ENCODE data around the gene RPL7L1.
"Not testable (repeated sequence)": the region's sequence is repeated elsewhere in the genome, so short reads cannot be mapped to it uniquely, and the experiment has no call there.

RPL7L1 gene

DNA sequence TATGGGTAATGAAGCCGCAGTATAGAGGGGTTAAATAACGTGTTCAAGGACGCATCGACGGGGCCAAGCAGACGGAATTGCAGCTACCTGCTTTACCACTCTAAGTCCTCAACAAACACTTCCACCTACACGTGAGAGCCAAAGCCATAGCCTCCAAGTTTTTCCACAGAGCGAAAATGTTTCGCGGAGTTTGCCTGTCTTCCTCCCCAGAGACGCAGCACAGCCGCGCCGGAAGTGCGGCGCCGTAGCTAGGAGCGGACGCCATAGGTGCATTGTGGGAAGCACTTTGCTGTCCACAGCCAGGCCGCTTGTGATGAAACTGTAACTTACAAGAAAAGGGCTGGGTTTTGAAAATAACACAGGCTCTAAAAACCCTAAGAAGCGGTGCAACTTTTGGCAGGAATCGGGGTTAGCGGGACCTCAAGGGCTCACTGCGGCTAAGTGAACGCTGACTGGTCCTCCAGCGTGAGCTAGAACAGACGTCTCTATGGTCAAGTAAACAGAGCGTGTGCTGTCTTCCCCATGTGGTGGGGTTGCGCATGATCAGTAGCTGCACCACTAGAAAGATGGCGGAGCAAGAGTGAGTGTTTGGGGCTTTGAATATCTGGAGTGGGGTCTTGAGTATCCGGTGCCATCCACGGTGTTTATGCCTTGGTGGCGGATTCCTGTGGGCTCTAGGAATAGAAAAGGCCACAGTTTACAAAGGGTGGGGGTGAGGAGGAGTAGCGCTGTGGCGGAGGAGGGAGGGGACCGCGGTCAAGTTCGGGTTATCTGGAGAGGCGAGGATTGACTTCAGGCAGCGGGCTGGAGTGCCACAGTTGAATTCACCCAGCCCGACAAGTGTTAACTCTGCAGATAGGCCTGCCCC lies at the start of gene RPL7L1:
Gene RPL7L1, plus strand, starts transcription at position 245 of the 868 bp plus-strand sequence. Its CDS starts 295 bp downstream, at position 540.
- peak; percentile 75 for DNase-seq

- no peak for DNase-seq
These were observed 48.2 kb upstream of the RPL7L1 start for GRCh38 chr6:42831237-42831636.

- DNase-seq: no peak
These were observed 45.4 kb upstream of the RPL7L1 start for GRCh38 chr6:42834056-42834455.

GRCh38 chr6:42841844-42842584 lies 37.4 kb upstream of the RPL7L1 start:
- no peak for DNase-seq

DNA sequence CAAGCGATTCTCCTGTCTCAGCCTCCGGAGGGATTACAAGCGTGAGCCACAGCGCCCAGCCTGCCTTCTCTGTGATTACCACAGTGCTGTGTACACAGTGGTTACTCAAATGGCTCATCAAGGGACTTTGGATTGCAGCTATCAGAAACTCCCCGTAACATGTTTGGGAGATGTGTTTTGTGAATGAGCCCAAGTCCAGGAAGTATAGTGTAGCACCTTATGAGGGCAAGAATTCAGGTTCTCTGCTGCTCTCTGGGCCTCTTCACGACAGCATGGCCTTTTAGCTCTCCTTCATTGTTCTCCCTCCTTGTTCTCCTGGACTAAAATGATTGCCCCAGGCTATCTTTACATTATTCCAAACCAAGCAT lies 34.1 kb upstream of the RPL7L1 start:
- no peak for DNase-seq

GRCh38 chr6:42846505-42846904 lies 32.9 kb upstream of the RPL7L1 start:
- no peak for DNase-seq

- DNase-seq: no peak
These were observed 30.7 kb upstream of the RPL7L1 start for GRCh38 chr6:42848700-42849099.

DNA sequence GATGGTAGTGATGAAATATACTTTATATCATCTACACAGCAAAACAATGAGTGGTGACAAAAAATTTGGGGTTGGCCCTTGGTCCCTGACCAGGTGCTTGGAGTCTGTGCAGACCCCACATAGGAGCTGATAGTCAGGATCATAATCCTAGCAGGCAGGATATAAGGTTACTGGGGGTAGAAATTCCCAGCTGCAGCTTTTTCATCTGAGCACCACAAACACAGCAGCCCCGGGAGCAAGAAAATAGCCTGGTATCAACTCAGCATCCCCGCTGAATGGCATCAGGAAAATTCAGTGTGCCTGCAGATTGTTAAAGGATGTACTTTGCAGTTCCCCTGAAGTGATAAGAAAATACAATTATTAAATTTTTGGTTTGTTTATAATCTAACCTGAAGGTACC lies 27.8 kb upstream of the RPL7L1 start:
- no peak for DNase-seq

- DNase-seq: no peak
These were observed 19.4 kb upstream of the RPL7L1 start for GRCh38 chr6:42860036-42860435.

GRCh38 chr6:42860481-42860880 lies 18.9 kb upstream of the RPL7L1 start:
- no peak for DNase-seq

GRCh38 chr6:42864602-42865001 lies 14.8 kb upstream of the RPL7L1 start:
- no peak for DNase-seq

DNA sequence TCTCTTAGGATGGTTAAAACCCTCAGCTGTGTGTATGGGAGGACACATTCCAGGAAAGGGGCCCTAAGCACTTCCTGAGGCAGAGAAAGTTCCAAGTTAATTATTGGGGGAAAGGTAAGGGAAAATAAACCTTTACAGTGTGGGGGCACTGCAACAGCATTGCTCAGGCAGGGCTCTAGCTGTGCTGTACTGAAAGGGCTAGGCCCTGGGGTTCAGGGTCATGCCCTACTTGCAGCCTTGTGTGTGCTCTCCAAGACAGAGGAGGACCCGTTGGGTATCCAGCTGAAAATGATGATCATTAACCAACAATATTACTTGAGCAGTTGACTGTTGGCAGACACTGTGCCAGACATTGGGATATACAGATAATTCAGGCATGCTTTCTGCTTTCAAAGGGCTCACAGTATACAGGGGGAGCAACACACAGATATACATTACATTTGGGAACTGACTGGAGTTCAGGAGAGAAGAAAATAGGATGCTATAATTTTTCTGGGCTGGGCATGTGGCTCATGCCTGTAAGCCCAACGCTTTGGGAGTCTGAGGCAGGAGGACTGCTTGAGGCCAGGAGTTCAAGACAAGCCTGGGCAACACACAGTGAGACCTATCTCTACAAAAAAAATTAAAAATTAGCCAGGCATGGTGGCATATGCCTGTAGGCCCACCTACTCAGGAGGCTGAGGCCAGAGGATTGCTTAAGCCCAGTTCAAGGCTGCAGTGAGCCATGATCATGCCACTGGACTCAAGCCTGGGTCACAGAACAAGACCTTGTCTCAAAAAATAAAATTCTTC lies 9.1 kb upstream of the RPL7L1 start:
- no peak for DNase-seq

DNA sequence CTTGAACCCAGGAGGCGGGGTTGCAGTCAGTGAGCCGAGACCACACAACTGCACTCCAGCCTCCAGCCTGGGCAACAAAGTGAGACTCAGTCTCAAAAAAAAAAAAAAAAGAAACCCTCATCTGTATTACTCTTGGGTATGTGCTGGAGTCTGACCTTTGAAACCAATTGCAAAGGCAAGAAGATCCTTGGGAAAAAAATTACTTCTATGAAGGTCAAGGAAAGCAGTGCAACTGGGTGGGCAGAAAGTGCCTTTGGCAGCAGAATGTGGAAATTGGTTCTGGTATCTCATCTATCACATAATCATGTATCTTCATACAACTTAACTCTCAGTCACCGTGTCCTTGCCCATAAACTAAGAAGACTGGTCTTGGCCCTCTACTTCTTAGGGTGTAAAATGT lies 7.7 kb upstream of the RPL7L1 start:
- no peak for DNase-seq

DNA sequence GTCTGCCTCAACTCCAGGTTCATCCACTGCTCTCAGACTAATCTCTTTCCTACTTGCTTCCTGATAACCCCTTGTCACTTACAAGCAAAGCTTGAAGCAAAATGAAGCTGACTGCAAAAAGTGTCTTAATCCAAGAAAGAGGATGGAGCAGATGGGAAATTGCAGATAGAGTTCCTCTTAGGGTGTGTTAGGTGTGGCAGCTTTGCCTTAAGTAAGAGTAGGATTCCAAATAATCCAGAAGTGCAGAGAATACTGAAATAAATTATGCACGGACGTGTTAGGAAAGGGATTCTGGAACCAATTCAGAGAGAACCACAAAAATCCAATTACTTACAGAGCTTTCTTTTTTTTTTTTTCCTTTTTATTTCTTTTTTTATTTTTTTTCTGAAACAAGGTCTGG lies 6.1 kb upstream of the RPL7L1 start:
- DNase-seq: no peak

DNA sequence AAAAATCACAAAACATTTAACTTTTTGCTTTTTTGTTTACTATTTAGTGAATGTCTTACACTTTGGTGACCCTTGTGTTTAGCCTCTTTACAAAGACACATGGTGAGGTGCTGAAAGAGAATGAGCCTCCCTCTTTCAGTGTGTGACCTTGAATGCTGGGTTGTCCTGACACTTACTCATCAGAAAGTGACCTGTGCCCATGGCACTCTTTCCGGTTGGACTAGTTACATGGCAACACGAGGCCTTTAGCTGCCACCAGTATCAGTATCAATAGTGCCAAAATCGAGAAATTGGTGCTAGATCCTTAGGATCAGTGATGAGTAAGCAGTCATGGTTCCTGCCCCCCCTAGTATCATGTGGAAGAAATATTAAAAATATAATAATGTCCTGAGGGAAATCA lies 1.7 kb upstream of the RPL7L1 start:
- DNase-seq: no peak

GRCh38 chr6:42880240-42880817 lies 913 bp downstream of the RPL7L1 start:
- not testable (repeated sequence) for DNase-seq

DNA sequence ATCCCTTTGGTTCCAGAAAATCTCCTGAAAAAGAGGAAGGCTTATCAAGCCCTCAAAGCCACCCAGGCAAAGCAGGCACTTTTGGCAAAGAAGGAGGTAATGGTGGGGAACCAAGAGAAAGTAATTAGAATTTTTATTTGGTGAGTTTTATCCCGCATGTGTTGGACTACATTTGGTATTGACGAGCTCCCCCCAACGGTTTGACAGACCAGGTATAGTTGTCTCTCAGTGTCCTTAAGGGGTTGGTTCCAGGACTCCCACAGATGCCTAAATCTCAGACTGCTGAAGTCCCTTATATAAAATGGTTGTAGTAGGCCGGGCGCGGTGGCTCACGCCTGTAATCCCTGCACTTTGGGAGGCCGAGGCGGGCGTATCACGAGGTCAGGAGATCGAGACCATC lies 1.5 kb downstream of the RPL7L1 start:
- DNase-seq: not testable (repeated sequence)

DNA sequence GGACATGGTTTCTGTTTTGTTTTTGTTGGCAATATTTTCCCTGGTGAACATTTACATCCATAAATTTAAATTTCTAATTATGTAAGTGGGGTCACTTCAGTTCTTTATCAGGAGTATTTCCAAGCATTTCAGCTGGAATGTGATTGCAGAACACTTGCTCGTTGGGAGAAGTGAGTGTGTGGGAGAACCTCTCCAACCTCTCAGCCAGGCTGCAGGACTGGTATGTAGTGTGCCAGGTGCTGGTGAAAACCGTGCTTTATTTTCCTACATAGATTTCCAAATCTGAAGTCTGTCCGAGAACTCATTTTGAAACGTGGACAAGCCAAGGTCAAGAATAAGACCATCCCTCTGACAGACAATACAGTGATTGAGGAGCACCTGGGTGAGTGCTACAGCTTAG lies 6.3 kb downstream of the RPL7L1 start:
- DNase-seq: no peak

DNA sequence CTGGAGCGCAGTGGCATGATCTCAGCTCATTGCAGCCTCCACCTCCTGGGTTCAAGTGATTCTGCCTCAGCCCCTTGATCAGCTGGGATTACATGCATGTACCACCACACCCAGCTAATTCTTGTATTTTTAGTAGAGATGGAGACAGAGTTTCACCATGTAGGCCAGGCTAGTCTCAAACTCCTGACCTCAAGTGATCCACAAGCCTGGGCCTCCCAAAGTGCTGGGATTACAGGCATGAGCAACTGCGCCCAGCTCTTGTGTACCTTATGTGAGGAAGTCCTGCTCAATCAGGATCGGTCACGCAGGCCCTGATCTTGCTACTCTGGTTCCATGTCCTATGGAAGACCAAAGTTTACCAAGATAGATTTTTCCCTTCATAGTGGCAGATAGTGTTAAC lies 8.8 kb downstream of the RPL7L1 start:
- not testable (repeated sequence) for DNase-seq

DNA sequence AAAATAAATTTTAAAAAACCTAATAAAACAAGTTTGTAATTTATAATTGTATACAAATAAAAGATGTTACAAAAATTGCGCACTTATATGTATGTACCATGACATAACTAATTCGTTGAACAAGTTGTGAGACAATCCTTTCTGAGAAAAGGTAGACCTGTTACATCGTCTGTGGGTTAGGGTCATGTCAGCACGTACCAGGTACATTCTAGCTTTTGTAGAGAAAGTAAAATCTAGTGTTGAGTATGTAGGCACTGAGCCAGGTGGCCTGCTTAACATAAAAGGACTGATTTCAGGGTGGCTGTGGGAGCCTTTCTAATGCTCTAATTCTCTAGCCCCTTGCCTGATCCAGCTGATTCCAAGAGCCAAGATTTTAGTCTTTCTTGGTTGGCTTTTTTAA lies 10.4 kb downstream of the RPL7L1 start:
- DNase-seq: no peak

- peak; percentile 93 for DNase-seq
These were observed 11.1 kb downstream of the RPL7L1 start for GRCh38 chr6:42890311-42891198.

DNA sequence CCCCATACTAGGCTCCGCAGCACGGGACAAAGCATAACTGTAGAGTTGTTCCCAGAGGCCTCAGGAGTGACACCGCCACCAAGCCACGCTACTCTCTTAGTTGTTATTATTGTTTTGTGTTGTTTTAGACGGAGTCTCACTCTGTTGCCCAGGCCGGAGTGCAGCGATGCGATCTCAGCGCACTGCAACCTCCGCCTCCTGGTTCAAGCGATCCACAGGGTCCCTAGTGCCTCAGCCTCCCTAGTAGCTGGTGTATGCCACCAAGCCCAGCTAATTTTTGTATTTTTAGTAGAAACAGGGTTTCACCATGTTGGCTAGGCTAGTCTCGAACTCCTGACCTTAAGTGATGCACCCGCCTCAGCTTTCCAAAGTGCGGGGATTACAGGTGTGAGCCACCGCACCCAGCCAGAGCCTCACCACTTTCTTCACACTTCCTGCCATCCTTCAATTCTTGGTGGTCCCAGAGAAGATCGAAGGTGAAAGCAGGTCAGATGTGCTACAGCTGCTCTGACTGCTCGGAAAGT lies 11.8 kb downstream of the RPL7L1 start:
- DNase-seq: no peak

All from NCI-H226 (cell line).